Measurements from ENCODE around the gene ARID1B. TPM values are rescaled to one million over a fixed set of nuclear protein-coding genes. Genes with fewer than 3 reads are reported as not detected.

Gene ARID1B
- total RNA-seq, 1 donor from 2014 or later, result 47.3 TPM

DNA sequence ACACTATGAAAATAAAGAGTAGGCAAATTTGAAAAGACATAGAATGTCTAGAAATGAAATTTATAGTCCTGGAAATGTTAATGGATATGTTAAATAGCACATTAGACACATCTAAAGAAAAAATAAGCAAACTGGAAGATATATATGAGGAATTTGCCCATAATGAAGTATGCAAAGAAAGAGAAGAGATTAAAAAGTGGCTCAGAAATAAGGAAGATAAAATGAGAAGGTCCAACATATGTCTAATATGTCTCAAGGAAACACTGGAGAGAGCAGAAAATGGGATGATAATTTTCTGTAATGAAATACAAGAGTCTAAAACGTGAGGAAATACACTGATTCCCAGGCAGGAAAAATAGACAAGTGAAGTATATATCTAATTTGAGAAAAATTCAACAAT is 36.6 kb upstream of the ARID1B start:
- Histone ChIP-seq H3K27me3 (ENCODE audit: control insufficient read depth, insufficient read depth, low read length) (no peaks in the 10 kb centered on the region), H3K36me3 (ENCODE audit: control insufficient read depth, insufficient read depth, low read length) (no peaks in the 10 kb centered on the region), H3K4me3 (ENCODE audit: low read depth, low read length) (no peak overlapping the region)
- TF ChIP-seq, protein P1, sequence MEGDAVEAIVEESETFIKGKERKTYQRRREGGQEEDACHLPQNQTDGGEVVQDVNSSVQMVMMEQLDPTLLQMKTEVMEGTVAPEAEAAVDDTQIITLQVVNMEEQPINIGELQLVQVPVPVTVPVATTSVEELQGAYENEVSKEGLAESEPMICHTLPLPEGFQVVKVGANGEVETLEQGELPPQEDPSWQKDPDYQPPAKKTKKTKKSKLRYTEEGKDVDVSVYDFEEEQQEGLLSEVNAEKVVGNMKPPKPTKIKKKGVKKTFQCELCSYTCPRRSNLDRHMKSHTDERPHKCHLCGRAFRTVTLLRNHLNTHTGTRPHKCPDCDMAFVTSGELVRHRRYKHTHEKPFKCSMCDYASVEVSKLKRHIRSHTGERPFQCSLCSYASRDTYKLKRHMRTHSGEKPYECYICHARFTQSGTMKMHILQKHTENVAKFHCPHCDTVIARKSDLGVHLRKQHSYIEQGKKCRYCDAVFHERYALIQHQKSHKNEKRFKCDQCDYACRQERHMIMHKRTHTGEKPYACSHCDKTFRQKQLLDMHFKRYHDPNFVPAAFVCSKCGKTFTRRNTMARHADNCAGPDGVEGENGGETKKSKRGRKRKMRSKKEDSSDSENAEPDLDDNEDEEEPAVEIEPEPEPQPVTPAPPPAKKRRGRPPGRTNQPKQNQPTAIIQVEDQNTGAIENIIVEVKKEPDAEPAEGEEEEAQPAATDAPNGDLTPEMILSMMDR (IDR thresholded peaks at IDR 0.05; ENCODE audit: insufficient read depth, low read length, poor library complexity, severe bottlenecking), result no peak
- no peak for DNase-seq (ENCODE audit: low read depth)

DNA sequence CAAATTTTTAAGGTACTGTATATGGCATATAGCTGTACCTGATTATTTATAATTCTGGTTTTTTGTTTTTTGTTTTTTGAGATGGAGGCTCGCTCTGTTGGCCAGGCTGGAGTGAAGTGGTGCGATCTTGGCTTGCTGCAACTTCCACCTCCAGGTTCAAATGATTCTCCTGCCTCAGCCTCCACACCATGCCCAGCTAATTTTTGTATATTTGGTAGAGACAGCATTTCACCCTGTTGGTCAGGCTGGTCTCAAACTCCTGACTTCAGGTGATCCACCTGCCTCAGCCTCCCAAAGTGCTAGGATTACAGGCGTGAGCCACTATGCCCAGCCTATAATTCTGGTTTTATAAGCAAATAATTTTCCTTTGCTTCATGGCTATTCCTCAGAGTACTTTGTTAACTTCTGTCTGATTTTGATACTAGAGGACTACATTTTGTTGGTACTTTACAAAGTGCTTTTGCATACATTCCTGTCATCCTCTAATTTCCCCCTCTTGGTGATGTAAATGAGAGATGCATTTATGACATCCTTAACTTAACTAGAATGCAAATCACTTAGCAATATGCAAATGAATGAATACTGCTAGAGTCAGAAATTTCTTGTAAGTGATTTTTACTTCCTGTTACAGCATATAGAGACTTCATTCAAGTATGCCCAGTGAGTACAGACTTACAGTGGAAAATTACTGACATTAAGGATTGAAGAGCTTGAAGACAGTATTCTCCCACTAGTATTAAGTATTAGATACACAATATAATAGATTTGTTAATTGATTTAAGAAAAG is 35.7 kb upstream of the ARID1B start:
- Histone ChIP-seq H3K36me3 (ENCODE audit: control insufficient read depth, insufficient read depth, low read length) (no peaks in the 10 kb centered on the region), H3K4me3 (ENCODE audit: low read depth, low read length) (no peak overlapping the region), H3K27me3 (ENCODE audit: control insufficient read depth, insufficient read depth, low read length) (no peaks in the 10 kb centered on the region)
- TF ChIP-seq, protein P1 (IDR thresholded peaks at IDR 0.05; ENCODE audit: insufficient read depth, low read length, poor library complexity, severe bottlenecking), result no peak
- no peak for DNase-seq (ENCODE audit: low read depth)

DNA sequence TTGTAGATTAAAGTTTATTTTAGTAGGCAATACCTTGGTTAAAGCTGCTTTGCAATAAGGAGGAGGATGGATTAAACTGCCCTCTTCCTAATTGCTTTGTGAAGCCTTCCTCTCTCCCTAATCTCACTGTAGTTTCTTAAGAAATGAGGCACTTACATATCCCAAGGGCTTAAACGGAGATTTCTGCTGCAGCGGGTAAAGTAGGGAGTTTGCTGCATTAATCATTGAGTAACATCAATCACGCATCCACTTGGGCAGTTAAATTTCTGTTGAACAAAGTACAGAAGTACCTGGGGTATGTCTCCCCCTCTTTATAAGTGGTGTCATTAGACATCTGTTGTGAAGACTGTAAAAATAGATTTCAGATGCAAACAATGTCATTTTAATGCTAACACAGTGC is 29.5 kb upstream of the ARID1B start:
- no peaks in the 10 kb centered on the region for H3K27me3 ChIP-seq (ENCODE audit: control insufficient read depth, insufficient read depth, low read length)
- H3K36me3 ChIP-seq (ENCODE audit: control insufficient read depth, insufficient read depth, low read length), result no peaks in the 10 kb centered on the region
- no peak overlapping the region for H3K4me3 ChIP-seq (ENCODE audit: low read depth, low read length)
- TF ChIP-seq, protein P1 (IDR thresholded peaks at IDR 0.05; ENCODE audit: insufficient read depth, low read length, poor library complexity, severe bottlenecking), result no peak
- no peak for DNase-seq (ENCODE audit: low read depth)

DNA sequence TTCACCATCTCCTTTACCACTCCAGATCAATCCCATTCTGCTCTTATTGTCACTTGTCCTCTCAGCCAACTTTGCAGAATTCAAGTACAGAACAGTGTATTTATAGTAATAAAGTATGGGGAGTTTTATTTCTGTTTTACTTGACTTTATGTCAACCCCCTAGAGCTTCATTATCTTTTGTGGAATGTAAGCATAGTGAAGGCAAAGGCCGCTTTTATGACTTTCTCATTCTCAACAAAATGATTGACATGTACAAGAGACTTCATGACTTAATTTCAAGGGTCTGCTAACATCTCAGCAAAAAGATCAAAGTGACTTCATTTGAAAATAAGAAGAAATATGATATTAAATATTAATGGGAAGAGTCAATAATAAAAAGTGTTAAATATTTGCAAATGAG is 28.7 kb upstream of the ARID1B start:
- TF ChIP-seq, protein P1 (IDR thresholded peaks at IDR 0.05; ENCODE audit: insufficient read depth, low read length, poor library complexity, severe bottlenecking), result no peak
- Histone ChIP-seq H3K36me3 (ENCODE audit: control insufficient read depth, insufficient read depth, low read length) (no peaks in the 10 kb centered on the region), H3K27me3 (ENCODE audit: control insufficient read depth, insufficient read depth, low read length) (no peaks in the 10 kb centered on the region), H3K4me3 (ENCODE audit: low read depth, low read length) (no peak overlapping the region)
- DNase-seq (ENCODE audit: low read depth), result no peak

DNA sequence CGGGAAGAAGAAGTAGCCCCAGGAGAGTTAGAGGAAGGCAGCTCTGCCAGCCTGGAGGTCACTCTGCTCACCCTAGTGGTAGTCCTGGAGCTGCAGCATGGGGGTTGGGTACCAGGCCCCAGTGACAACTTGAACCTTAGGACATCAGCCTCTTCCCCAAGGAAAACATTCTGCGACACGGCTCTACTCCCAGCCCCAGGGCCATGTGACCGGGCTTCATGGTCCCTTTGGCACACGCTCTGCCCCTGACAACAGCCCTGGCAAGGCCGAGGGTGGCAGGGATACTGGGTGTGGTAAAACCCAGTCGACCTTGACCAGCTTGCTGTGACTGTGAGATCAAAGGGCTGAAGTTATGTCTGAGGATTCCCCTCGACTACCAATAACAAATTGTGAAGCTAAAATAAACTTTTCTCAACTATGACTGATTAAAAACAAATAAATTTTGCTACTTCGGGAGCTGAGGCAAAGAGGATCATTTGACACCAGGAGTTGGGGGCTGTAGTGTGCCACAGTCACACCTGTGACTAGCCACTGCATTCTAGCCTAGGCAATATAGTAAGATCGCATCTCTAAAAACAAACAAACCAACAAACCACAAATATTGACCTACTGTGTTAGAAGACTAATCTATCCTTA is 24.4 kb upstream of the ARID1B start:
- no peak for DNase-seq (ENCODE audit: low read depth)
- Histone ChIP-seq H3K36me3 (ENCODE audit: control insufficient read depth, insufficient read depth, low read length) (no peaks in the 10 kb centered on the region), H3K4me3 (ENCODE audit: low read depth, low read length) (no peak overlapping the region), H3K27me3 (ENCODE audit: control insufficient read depth, insufficient read depth, low read length) (no peaks in the 10 kb centered on the region)
- TF ChIP-seq, protein P1 (IDR thresholded peaks at IDR 0.05; ENCODE audit: insufficient read depth, low read length, poor library complexity, severe bottlenecking), result peak; percentile 46
